ENCODE data around the gene ATP6V1G2. TPM values are rescaled to one million over a fixed set of nuclear protein-coding genes. Genes with fewer than 3 reads are reported as not detected.

Gene ATP6V1G2
- total and polyA plus RNA-seq, 2 of the 8 experiments (the other 6 are each of a cell fraction or from before 2014, with no cell fraction given): 3.0 to 5.7 TPM

GRCh38 chr6:31525553-31525931 lies 20.9 kb downstream of the ATP6V1G2 start:
- FAIRE-seq: no peak
- POLR2A ChIA-PET (ENCODE audit: partially characterized antibody): interaction anchor here (0.8 to 18.4 kb wide), 4 partner anchors 15 to 103 kb away, joined by 3 to 428 read pairs (median 4); partner anchors contain the start of genes ATP6V1G2, DDX39B and NFKBIL1
- TF ChIP-seq CHD1 (IDR thresholded peaks at IDR 0.05; ENCODE audit: low read depth, low read length) (no peak), EP300 (IDR thresholded peaks at IDR 0.05; ENCODE audit: borderline replicate concordance in 1 of 2, low read depth in 2 of 2, low read length in 2 of 2) (no peak), TAF7 (optimal IDR thresholded peaks at IDR 0.05; ENCODE audit: borderline replicate concordance, low read depth, low read length) (no peak), RXRA (IDR thresholded peaks at IDR 0.05; ENCODE audit: insufficient read depth, low read depth, low read length) (no peak), SP1 (IDR thresholded peaks at IDR 0.05; ENCODE audit: low read depth, low read length) (no peak)

More at GRCh38 chr6:31525553-31525931, 20.9 kb downstream of the ATP6V1G2 start:
- Histone ChIP-seq H3K4me2 (ENCODE audit: insufficient read depth in 1 of 2, low read depth in 2 of 2, low read length in 2 of 2) (no peak overlapping the region), H3K27me3 (replicated peaks in 1 of 4; ENCODE audit: control insufficient read depth in 3 of 4, extremely low read depth in 1 of 4, insufficient read depth in 3 of 4, low read length in 3 of 4) (no peaks in the 10 kb centered on the region), H2BK5ac (ENCODE audit: low read depth, low read length) (no peak overlapping the region), H2AFZ (ENCODE audit: low read length) (no peak overlapping the region), H4K91ac (replicated peaks; ENCODE audit: insufficient read length, low read length) (no peak overlapping the region), H3K36me3 (ENCODE audit: control insufficient read depth in 2 of 4, insufficient read depth in 4 of 4, low read length in 3 of 4) (peaks cover 4 to 14% (median 5%) of the 10 kb centered on the region in 4 experiments; a peak in 7 of 8 replicates), H2BK12ac (ENCODE audit: low read depth, low read length) (no peak overlapping the region), H3K18ac (ENCODE audit: extremely low read depth, low read length) (no peak overlapping the region), H2AK5ac (ENCODE audit: low read depth, low read length) (no peak overlapping the region), H4K5ac (ENCODE audit: insufficient read length, low read depth, low read length) (no peak overlapping the region), H3K79me2 (ENCODE audit: control insufficient read depth in 1 of 2, insufficient read depth in 2 of 2, low read length in 2 of 2) (no peaks in the 10 kb centered on the region), H3K79me1 (ENCODE audit: low read depth, low read length) (no peaks in the 10 kb centered on the region), H4K20me1 (replicated peaks in 1 of 2; ENCODE audit: control insufficient read depth in 1 of 2, insufficient read depth in 2 of 2, low read length in 2 of 2) (peaks cover 3 to 10% of the 10 kb centered on the region in 2 experiments), H2BK120ac (replicated peaks; ENCODE audit: low read depth, low read length) (no peak overlapping the region), H3K23me2 (ENCODE audit: low read depth, low read length) (no peaks in the 10 kb centered on the region), H3K4ac (replicated peaks; ENCODE audit: insufficient read length, low read depth, low read length) (no peak overlapping the region), H3K4me3 (ENCODE audit: extremely low read depth in 1 of 4, insufficient read depth in 2 of 4, low read depth in 3 of 4, low read length in 4 of 4) (no peak overlapping the region), H2BK15ac (ENCODE audit: low read length) (no peak overlapping the region), H4K8ac (ENCODE audit: extremely low read depth, insufficient read depth, low read length) (no peak overlapping the region), H3K4me1 (replicated peaks in 1 of 4; ENCODE audit: control insufficient read depth in 3 of 4, insufficient read depth in 4 of 4, low read length in 3 of 4) (peaks cover 0 to 5% (median 3%) of the 10 kb centered on the region in 4 experiments; a peak in 3 of 7 replicates), H3K56ac (replicated peaks; ENCODE audit: insufficient read length, low read depth, low read length) (no peak overlapping the region), H3K14ac (ENCODE audit: insufficient read length) (no peak overlapping the region), H3K23ac (ENCODE audit: insufficient read length) (no peak overlapping the region), H2BK20ac (ENCODE audit: low read length) (no peak overlapping the region), H3K9me3 (ENCODE audit: insufficient read depth in 2 of 2, low read depth in 1 of 2, low read length in 1 of 2) (no peaks in the 10 kb centered on the region), H3K27ac (ENCODE audit: low read depth, low read length) (no peak overlapping the region), H3K9ac (replicated peaks in 1 of 4; ENCODE audit: extremely low read depth in 1 of 4, low read depth in 3 of 4, low read length in 3 of 4) (no peak overlapping the region)
- WGBS, 2 experiments (ENCODE audit: extremely low coverage in 1 of 2, insufficient coverage in 1 of 2, insufficient read length in 1 of 2, insufficient replicate concordance in 2 of 2, low coverage in 1 of 2, low lambda C conversion rate in 2 of 2, missing lambda C conversion rate in 1 of 2): 81% methylated on average over 8 of the region's 8 CpGs; no CpG with 5 or more reads in 1 of the 2 experiments
- CTCF ChIA-PET (ENCODE audit: partially characterized antibody): interaction anchor here (0.6 to 1.6 kb wide), 4 partner anchors 31 to 386 kb away, joined by 3 to 7 read pairs (median 4); partner anchors contain the start of gene PSORS1C2
- no peak for DNase-seq (ENCODE audit: low read depth in 1 of 2, low spot score in 2 of 2)

Measured in H1 (cell line).